ENCODE results near the gene NEDD4L.

NEDD4L gene

DNA sequence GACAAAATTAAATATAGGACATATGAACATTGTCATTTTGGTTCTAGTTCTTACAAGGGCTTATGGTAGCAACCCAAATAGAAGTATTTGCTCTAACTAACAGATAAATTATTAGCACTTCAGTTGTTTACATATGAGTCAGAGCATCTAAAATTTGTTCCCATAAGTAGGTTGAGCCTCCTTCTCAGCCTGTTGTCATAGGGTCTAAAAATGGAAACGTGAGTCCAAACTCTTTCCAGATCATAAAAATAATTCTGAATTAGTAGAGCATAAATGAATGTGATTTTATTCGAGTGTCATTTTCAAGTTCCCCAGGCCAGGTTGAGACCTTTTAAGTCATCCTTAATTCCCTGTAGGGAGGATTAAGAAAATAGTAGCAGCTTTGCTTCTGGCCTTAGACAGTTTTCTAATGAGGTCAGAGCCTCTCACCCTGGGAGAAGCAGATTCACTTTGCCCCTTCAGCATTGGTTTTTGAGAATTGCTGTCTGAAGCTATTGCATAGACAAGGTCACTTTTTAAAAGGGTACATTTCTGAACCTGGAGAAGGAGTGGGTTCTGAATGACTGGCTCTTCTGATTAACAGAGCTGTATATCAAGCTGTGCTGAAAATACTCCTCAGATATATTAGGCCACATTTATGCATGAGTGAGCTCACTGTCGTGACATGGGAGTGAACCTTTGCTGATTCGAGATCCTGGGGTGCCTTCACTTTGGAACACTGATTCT, 164.3 kb downstream of the NEDD4L start:
- Histone ChIP-seq H3K79me2 (ENCODE audit: control insufficient read depth, insufficient read depth, low read length, unreplicated experiment) (no peaks in the 10 kb centered on the region), H3K36me3 (ENCODE audit: insufficient read depth, low read length) (no peaks in the 10 kb centered on the region), H3K27ac (ENCODE audit: low read depth, low read length) (peak overlapping the region; percentile 71), H3K4me3 (ENCODE audit: low read depth, low read length) (peak overlapping the region; percentile 14; the same call in 1 of the 2 replicates), H3K27me3 (ENCODE audit: insufficient read depth, low read length) (no peaks in the 10 kb centered on the region), H2AFZ (ENCODE audit: low read length, unreplicated experiment) (no peak overlapping the region), H3K4me1 (ENCODE audit: control insufficient read depth, insufficient read depth, low read length, unreplicated experiment) (peaks cover 41% of the 10 kb centered on the region)

DNA sequence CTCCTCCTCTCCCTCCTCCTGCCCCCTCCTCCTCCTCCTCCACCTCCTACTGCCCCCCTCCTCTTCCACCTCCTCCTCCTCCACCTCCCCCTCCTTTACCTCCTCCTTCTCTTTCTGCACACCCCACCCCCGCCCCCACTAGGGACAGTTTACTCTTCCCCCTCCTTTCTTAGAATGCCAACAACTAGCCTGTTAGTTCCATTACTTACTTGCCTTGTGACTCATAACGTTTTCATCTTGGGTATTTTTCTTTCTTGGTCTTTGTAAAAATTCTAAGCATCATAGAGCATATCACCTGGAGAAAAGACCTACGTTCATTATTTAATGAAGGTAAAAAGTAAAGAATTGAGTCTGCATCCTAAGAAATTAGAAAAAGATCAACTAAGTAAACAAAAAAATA, 165.3 kb downstream of the NEDD4L start:
- Histone ChIP-seq H2AFZ (ENCODE audit: low read length, unreplicated experiment) (no peak overlapping the region), H3K4me1 (ENCODE audit: control insufficient read depth, insufficient read depth, low read length, unreplicated experiment) (peaks cover 50% of the 10 kb centered on the region), H3K79me2 (ENCODE audit: control insufficient read depth, insufficient read depth, low read length, unreplicated experiment) (no peaks in the 10 kb centered on the region), H3K36me3 (ENCODE audit: insufficient read depth, low read length) (no peaks in the 10 kb centered on the region), H3K27ac (ENCODE audit: low read depth, low read length) (no peak overlapping the region), H3K4me3 (ENCODE audit: low read depth, low read length) (no peak overlapping the region), H3K27me3 (ENCODE audit: insufficient read depth, low read length) (no peaks in the 10 kb centered on the region)

DNA sequence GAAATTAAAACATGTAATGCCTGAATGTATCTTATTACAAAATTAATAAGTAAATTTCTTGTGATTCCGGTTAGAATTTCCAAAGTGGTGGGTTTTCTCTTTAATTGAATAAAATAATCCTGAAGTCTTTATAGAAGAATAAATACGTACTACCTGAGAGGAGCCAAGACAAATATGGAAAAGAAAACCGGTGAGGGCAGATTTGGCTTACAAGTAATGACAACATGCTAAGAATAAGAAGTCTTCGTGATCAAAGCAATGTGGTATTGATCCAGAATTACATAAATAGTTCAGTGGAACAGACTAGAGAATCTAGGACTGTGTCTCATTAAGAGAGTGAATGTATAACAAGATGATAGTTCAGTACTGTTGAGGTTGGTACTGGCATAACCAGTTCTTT, 167.5 kb downstream of the NEDD4L start:
- no peak overlapping the region for H3K27ac ChIP-seq (ENCODE audit: low read depth, low read length)
- H3K27me3 ChIP-seq (ENCODE audit: insufficient read depth, low read length), result no peaks in the 10 kb centered on the region
- no peak overlapping the region for H2AFZ ChIP-seq (ENCODE audit: low read length, unreplicated experiment)
- H3K4me3 ChIP-seq (ENCODE audit: low read depth, low read length), result no peak overlapping the region
- peaks cover 59% of the 10 kb centered on the region for H3K4me1 ChIP-seq (ENCODE audit: control insufficient read depth, insufficient read depth, low read length, unreplicated experiment)
- no peaks in the 10 kb centered on the region for H3K79me2 ChIP-seq (ENCODE audit: control insufficient read depth, insufficient read depth, low read length, unreplicated experiment)
- H3K36me3 ChIP-seq (ENCODE audit: insufficient read depth, low read length), result no peaks in the 10 kb centered on the region

DNA sequence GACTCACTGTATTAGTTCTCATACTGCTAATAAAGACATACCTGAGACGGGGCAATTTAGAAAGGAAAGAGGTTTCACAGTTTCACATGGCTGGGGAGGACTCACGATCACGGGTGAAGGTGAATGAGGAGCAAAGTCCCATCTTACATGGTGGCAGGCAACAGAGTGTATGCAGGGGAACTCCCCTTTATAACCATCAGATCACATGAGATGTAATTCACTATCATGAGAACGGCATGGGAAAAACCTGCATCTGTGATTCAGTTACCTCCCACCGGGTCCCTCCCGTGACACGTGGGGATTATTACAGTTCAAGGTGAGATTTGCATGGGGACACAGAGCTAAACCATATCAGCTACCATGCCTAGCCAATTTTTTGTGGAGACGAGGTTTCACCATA, 168.2 kb downstream of the NEDD4L start:
- Histone ChIP-seq H3K4me3 (ENCODE audit: low read depth, low read length) (no peak overlapping the region), H3K27ac (ENCODE audit: low read depth, low read length) (no peak overlapping the region), H3K79me2 (ENCODE audit: control insufficient read depth, insufficient read depth, low read length, unreplicated experiment) (peaks cover 2% of the 10 kb centered on the region), H2AFZ (ENCODE audit: low read length, unreplicated experiment) (no peak overlapping the region), H3K27me3 (ENCODE audit: insufficient read depth, low read length) (no peaks in the 10 kb centered on the region), H3K4me1 (ENCODE audit: control insufficient read depth, insufficient read depth, low read length, unreplicated experiment) (peaks cover 67% of the 10 kb centered on the region), H3K36me3 (ENCODE audit: insufficient read depth, low read length) (no peaks in the 10 kb centered on the region)

DNA sequence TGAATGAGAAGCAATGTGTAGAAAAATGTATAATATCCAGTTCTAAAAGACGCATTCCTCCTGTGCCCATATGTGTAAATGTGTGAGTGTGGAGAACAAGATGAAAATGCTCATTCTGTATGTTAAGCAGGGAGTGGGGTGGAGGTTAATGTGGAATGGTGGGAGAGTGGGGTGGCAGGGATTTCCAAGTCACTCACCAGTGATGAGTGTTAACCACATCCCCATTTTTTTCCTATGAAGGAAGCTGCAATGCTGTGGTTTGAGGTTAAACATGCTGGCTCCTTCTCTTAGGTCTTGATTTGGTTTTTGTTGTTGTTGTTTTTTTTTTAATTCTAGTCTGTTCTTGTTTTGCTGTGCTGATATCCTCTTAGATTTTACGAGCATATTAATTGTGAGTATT, 169.4 kb downstream of the NEDD4L start:
- Histone ChIP-seq H3K27ac (ENCODE audit: low read depth, low read length) (peak overlapping the region; percentile 83), H3K79me2 (ENCODE audit: control insufficient read depth, insufficient read depth, low read length, unreplicated experiment) (peaks cover 2% of the 10 kb centered on the region), H3K4me1 (ENCODE audit: control insufficient read depth, insufficient read depth, low read length, unreplicated experiment) (peaks cover 70% of the 10 kb centered on the region), H3K27me3 (ENCODE audit: insufficient read depth, low read length) (no peaks in the 10 kb centered on the region), H3K4me3 (ENCODE audit: low read depth, low read length) (no peak overlapping the region), H3K36me3 (ENCODE audit: insufficient read depth, low read length) (no peaks in the 10 kb centered on the region), H2AFZ (ENCODE audit: low read length, unreplicated experiment) (no peak overlapping the region)

DNA sequence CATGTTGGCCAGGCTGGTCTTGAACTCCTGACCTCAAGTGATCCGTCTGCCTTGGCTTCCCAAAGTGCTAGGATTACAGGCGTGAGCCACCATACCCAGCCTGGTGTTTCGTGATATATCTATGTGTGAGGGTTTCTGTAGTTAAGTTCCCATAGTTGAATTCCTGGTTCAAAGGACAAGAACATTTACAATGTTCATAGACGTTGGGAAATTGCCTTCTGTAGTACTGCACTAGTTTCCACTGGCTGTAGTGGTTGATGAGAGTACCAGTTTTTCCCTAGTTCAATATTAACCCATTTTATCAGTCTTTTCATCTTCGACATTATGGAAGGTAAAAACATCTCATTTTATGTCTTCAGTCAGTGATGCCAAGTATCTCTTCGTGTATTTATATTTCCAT, 171.0 kb downstream of the NEDD4L start:
- no peaks in the 10 kb centered on the region for H3K27me3 ChIP-seq (ENCODE audit: insufficient read depth, low read length)
- H3K4me1 ChIP-seq (ENCODE audit: control insufficient read depth, insufficient read depth, low read length, unreplicated experiment), result peaks cover 61% of the 10 kb centered on the region
- H3K4me3 ChIP-seq (ENCODE audit: low read depth, low read length), result no peak overlapping the region
- no peak overlapping the region for H2AFZ ChIP-seq (ENCODE audit: low read length, unreplicated experiment)
- no peak overlapping the region for H3K27ac ChIP-seq (ENCODE audit: low read depth, low read length)
- peaks cover 2% of the 10 kb centered on the region for H3K79me2 ChIP-seq (ENCODE audit: control insufficient read depth, insufficient read depth, low read length, unreplicated experiment)
- H3K36me3 ChIP-seq (ENCODE audit: insufficient read depth, low read length), result no peaks in the 10 kb centered on the region

DNA sequence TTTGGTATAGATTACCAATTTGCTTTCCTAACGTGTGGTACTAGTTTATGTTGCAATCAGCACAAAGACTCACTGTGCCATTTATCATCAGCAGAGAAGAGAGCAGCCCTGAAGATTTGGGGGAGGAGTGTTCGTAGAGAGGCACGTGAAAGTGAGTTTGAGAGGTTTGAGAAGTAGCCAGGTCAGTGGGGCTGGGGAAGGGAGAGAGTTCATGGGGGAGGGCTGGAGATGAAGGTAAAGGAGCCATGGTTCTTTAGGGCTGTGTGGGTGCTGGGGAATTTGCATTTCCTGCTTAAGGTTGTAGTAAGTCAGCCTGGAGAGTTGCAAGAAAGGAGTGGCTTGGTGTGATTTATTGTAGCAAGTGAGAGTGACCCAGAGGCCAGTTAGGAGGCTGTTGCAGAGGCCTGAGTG, 172.1 kb downstream of the NEDD4L start:
- Histone ChIP-seq H3K79me2 (ENCODE audit: control insufficient read depth, insufficient read depth, low read length, unreplicated experiment) (peaks cover 5% of the 10 kb centered on the region), H3K36me3 (ENCODE audit: insufficient read depth, low read length) (no peaks in the 10 kb centered on the region), H3K4me3 (ENCODE audit: low read depth, low read length) (no peak overlapping the region), H3K27me3 (ENCODE audit: insufficient read depth, low read length) (no peaks in the 10 kb centered on the region), H3K4me1 (ENCODE audit: control insufficient read depth, insufficient read depth, low read length, unreplicated experiment) (peaks cover 66% of the 10 kb centered on the region), H3K27ac (ENCODE audit: low read depth, low read length) (no peak overlapping the region), H2AFZ (ENCODE audit: low read length, unreplicated experiment) (no peak overlapping the region)

DNA sequence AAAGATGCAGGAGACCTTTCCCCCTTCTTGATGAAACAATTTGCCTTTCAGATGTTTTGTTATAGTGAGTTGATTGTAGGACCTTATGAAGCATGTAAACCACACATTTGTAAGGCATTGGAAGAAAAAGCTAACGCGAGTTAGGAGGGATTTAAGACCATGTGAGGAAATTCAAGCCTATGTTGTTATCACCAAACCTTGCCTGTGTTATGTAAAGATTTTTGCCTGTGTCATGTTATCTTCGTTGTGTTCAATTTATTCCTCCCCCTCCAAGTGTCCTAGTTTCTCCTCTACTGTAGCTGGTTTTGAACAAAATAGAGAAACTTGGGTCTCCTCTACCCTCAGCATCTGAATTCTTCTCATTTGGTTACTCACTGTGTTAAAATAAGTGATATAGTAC, 173.0 kb downstream of the NEDD4L start:
- H3K27ac ChIP-seq (ENCODE audit: low read depth, low read length), result no peak overlapping the region

DNA sequence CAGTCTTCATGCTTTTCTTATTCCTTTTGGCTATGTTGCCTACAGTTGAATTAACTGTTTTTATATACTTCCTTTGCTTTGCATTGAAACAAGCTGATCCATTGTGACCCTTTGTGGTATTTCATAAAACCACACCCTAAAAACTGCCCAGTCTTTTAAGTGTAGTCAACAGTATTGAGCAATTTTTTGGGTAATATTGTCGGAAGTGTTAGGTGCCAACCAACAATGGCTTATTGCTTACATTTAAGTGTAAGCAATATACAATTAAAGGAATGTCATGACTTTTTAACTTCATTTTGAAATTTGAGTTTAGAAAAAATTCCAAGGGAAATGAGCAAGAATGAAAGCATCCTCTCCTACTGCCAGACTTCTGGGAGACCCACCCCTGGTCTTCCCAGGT, 174.1 kb downstream of the NEDD4L start:
- H3K4me1 ChIP-seq (ENCODE audit: control insufficient read depth, insufficient read depth, low read length, unreplicated experiment), result peaks cover 80% of the 10 kb centered on the region
- H3K27ac ChIP-seq (ENCODE audit: low read depth, low read length), result peak overlapping the region; percentile 39
- peaks cover 12% of the 10 kb centered on the region for H3K79me2 ChIP-seq (ENCODE audit: control insufficient read depth, insufficient read depth, low read length, unreplicated experiment)
- H3K36me3 ChIP-seq (ENCODE audit: insufficient read depth, low read length), result no peaks in the 10 kb centered on the region
- no peaks in the 10 kb centered on the region for H3K27me3 ChIP-seq (ENCODE audit: insufficient read depth, low read length)
- H3K4me3 ChIP-seq (ENCODE audit: low read depth, low read length), result peak overlapping the region; percentile 7; the same call in 1 of the 2 replicates
- H2AFZ ChIP-seq (ENCODE audit: low read length, unreplicated experiment), result no peak overlapping the region

More for the DNA sequence above, 173.0 kb downstream of the NEDD4L start:
- Histone ChIP-seq H2AFZ (ENCODE audit: low read length, unreplicated experiment) (no peak overlapping the region), H3K27me3 (ENCODE audit: insufficient read depth, low read length) (no peaks in the 10 kb centered on the region), H3K4me3 (ENCODE audit: low read depth, low read length) (no peak overlapping the region), H3K79me2 (ENCODE audit: control insufficient read depth, insufficient read depth, low read length, unreplicated experiment) (peaks cover 12% of the 10 kb centered on the region), H3K4me1 (ENCODE audit: control insufficient read depth, insufficient read depth, low read length, unreplicated experiment) (peaks cover 75% of the 10 kb centered on the region), H3K36me3 (ENCODE audit: insufficient read depth, low read length) (no peaks in the 10 kb centered on the region)

DNA sequence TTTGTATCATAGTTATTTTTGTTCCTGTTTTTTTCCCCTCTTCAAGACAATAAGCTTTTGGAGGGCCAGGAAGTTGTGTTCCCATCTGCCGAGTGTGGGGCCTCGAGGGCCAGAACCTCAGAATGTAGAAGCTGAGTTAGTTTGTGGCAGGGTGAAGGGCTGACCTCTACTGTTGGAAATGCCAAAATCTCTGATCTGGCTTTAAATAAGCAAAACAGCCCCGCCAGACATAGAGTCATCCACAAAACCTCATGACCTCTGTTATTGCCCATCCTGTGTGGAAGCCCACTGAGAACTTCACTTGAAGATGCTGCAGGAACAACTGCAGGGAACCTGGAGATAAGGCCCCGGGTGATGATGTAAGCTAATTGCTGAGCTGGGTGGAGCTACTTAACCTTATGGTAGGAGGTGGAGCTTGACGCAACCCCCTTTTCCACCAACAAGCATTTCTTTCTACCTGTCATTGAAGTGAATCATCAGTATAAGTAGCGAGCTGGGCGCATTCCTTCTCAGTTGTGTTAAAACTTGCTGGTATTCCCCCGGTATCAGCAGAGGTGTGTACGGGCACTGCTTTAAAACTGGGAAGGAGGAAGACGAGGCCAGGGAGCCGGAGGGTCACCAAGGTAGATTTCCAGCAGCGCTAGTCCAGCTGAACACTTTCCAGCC, 177.2 kb downstream of the NEDD4L start:
- Histone ChIP-seq H3K27me3 (ENCODE audit: insufficient read depth, low read length) (no peaks in the 10 kb centered on the region), H3K4me3 (ENCODE audit: low read depth, low read length) (peak overlapping the region; percentile 64), H3K79me2 (ENCODE audit: control insufficient read depth, insufficient read depth, low read length, unreplicated experiment) (peaks cover 17% of the 10 kb centered on the region), H3K36me3 (ENCODE audit: insufficient read depth, low read length) (no peaks in the 10 kb centered on the region), H3K4me1 (ENCODE audit: control insufficient read depth, insufficient read depth, low read length, unreplicated experiment) (peaks cover 74% of the 10 kb centered on the region), H3K27ac (ENCODE audit: low read depth, low read length) (peak overlapping the region; percentile 92), H2AFZ (ENCODE audit: low read length, unreplicated experiment) (no peak overlapping the region)
